ENCODE data around the gene ST3GAL5.

DNA sequence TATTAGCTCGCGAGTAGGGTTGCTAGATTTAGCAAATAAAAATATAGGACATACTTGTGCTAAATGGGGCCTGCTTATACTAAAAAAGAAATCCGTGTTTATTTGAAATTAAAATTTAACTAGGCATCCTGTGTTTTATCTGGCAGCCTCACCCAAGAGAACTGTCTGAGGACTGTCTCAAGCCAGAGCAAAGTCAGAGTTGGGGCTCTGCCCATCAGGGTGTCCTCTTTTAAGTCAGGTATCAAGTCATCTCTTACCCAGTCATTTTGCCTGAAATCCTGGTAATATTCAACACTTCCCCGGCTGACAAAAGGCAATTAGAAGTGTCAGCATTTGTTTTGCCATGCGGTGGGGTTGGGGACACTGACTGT is 48.3 kb upstream of the ST3GAL5 start:
- TF ChIP-seq TARDBP (IDR thresholded peaks at IDR 0.05) (no peak), SP1 (IDR thresholded peaks at IDR 0.05) (no peak), FOXK2 (IDR thresholded peaks at IDR 0.05) (no peak), ARNT (IDR thresholded peaks at IDR 0.05) (no peak), BHLHE40 (IDR thresholded peaks at IDR 0.05; ENCODE audit: borderline replicate concordance) (no peak), NFRKB (IDR thresholded peaks at IDR 0.05) (no peak), HDGF (IDR thresholded peaks at IDR 0.05; ENCODE audit: borderline replicate concordance) (no peak), ELF4 (IDR thresholded peaks at IDR 0.05) (no peak), FOXA1 (IDR thresholded peaks at IDR 0.05) (no peak), PKNOX1 (IDR thresholded peaks at IDR 0.05) (no peak), LEF1 (IDR thresholded peaks at IDR 0.05; ENCODE audit: borderline replicate concordance) (no peak), FOXM1 (IDR thresholded peaks at IDR 0.05; ENCODE audit: borderline replicate concordance) (no peak)

Measured in HEK293T (cell line).